ENCODE data around the gene FOXD3.

FOXD3 gene

GRCh38 chr1:63322114-63322943 lies at the start of gene FOXD3:
Gene FOXD3 (plus strand): TSS chr1:63322567. CDS start chr1:63323059, 492 bp downstream.
- Histone ChIP-seq H2AFZ (ENCODE audit: low read length) (peak within 1 kb of the TSS; percentile 57), H3F3A (ENCODE audit: insufficient read depth, low read length) (no peaks in the 10 kb centered on the region), H3K79me2 (ENCODE audit: low read length) (no peaks in the 10 kb centered on the region), H3K27ac (ENCODE audit: low read length) (peak within 1 kb of the TSS; percentile 38; the same call in 1 of the 2 replicates), H3K4me1 (ENCODE audit: low read length) (0 out of 2 replicates have a peak, but pooled peaks cover 3% of the 10 kb centered on the region), H3K27me3 (replicated peaks; ENCODE audit: insufficient read depth, low read length) (no peaks in the 10 kb centered on the region), H3K9ac (ENCODE audit: low read length) (peak within 1 kb of the TSS; percentile 50), H3K9me3 (replicated peaks; ENCODE audit: insufficient read depth, low read length) (no peaks in the 10 kb centered on the region), H3K4me2 (ENCODE audit: low read depth, low read length) (peak within 1 kb of the TSS; percentile 39), H4K20me1 (ENCODE audit: insufficient read depth, low read length) (no peaks in the 10 kb centered on the region), H3K4me3 (ENCODE audit: low read length) (peak within 1 kb of the TSS; percentile 64), H3K9me2 (replicated peaks; ENCODE audit: insufficient read depth, low read length) (no peaks in the 10 kb centered on the region), H3K36me3 (replicated peaks; ENCODE audit: insufficient read depth, low read length) (no peaks in the 10 kb centered on the region)
- no peak for TF ChIP-seq CTCF (IDR thresholded peaks at IDR 0.05; ENCODE audit: low read length)
- no peak for TF ChIP-seq EZH2phosphoT487 (IDR thresholded peaks at IDR 0.05; ENCODE audit: low read length)
- no peak for TF ChIP-seq EZH2 (optimal IDR thresholded peaks at IDR 0.05; ENCODE audit: low read depth, low read length)
- peak; percentile 41 for DNase-seq

- TF ChIP-seq EZH2 (optimal IDR thresholded peaks at IDR 0.05; ENCODE audit: low read depth, low read length) (no peak), CTCF (IDR thresholded peaks at IDR 0.05; ENCODE audit: low read length) (no peak), EZH2phosphoT487 (IDR thresholded peaks at IDR 0.05; ENCODE audit: low read length) (no peak)
- H3K4me3 ChIP-seq (ENCODE audit: low read length), result no peak overlapping the region
- H3F3A ChIP-seq (ENCODE audit: insufficient read depth, low read length), result no peaks in the 10 kb centered on the region
- no peak overlapping the region for H3K27ac ChIP-seq (ENCODE audit: low read length)
- no peaks in the 10 kb centered on the region for H3K9me3 ChIP-seq (replicated peaks; ENCODE audit: insufficient read depth, low read length)
- no peaks in the 10 kb centered on the region for H3K9me2 ChIP-seq (replicated peaks; ENCODE audit: insufficient read depth, low read length)
- no peak overlapping the region for H2AFZ ChIP-seq (ENCODE audit: low read length)
- no peaks in the 10 kb centered on the region for H3K27me3 ChIP-seq (replicated peaks; ENCODE audit: insufficient read depth, low read length)
- DNase-seq, result no peak
- no peak overlapping the region for H3K4me2 ChIP-seq (ENCODE audit: low read depth, low read length)
- H3K9ac ChIP-seq (ENCODE audit: low read length), result no peak overlapping the region
- no peaks in the 10 kb centered on the region for H3K4me1 ChIP-seq (ENCODE audit: low read length)
- H4K20me1 ChIP-seq (ENCODE audit: insufficient read depth, low read length), result no peaks in the 10 kb centered on the region
- no peaks in the 10 kb centered on the region for H3K79me2 ChIP-seq (ENCODE audit: low read length)
- no peaks in the 10 kb centered on the region for H3K36me3 ChIP-seq (replicated peaks; ENCODE audit: insufficient read depth, low read length)
These were observed 49.6 kb upstream of the FOXD3 start for GRCh38 chr1:63272811-63273210.

- no peak for DNase-seq
- no peaks in the 10 kb centered on the region for H3F3A ChIP-seq (ENCODE audit: insufficient read depth, low read length)
- H4K20me1 ChIP-seq (ENCODE audit: insufficient read depth, low read length), result no peaks in the 10 kb centered on the region
- H3K27ac ChIP-seq (ENCODE audit: low read length), result no peak overlapping the region
- no peak overlapping the region for H3K9ac ChIP-seq (ENCODE audit: low read length)
- no peak overlapping the region for H3K4me3 ChIP-seq (ENCODE audit: low read length)
- H3K9me3 ChIP-seq (replicated peaks; ENCODE audit: insufficient read depth, low read length), result no peaks in the 10 kb centered on the region
- no peak overlapping the region for H3K4me2 ChIP-seq (ENCODE audit: low read depth, low read length)
- H3K27me3 ChIP-seq (replicated peaks; ENCODE audit: insufficient read depth, low read length), result no peaks in the 10 kb centered on the region
- TF ChIP-seq EZH2 (optimal IDR thresholded peaks at IDR 0.05; ENCODE audit: low read depth, low read length) (no peak), CTCF (IDR thresholded peaks at IDR 0.05; ENCODE audit: low read length) (no peak), EZH2phosphoT487 (IDR thresholded peaks at IDR 0.05; ENCODE audit: low read length) (no peak)
- H3K4me1 ChIP-seq (ENCODE audit: low read length), result no peaks in the 10 kb centered on the region
- no peaks in the 10 kb centered on the region for H3K36me3 ChIP-seq (replicated peaks; ENCODE audit: insufficient read depth, low read length)
- no peaks in the 10 kb centered on the region for H3K79me2 ChIP-seq (ENCODE audit: low read length)
- H2AFZ ChIP-seq (ENCODE audit: low read length), result no peak overlapping the region
- H3K9me2 ChIP-seq (replicated peaks; ENCODE audit: insufficient read depth, low read length), result no peaks in the 10 kb centered on the region
These were observed 48.0 kb upstream of the FOXD3 start for GRCh38 chr1:63274371-63274770.

Data from MM.1S (cell line).